ENCODE measurements around the gene PARK7. TPM values are rescaled to one million over a fixed set of nuclear protein-coding genes. Genes with fewer than 3 reads are reported as not detected.
A peak's percentile ranks its signal among the peaks of the same experiment; 100 is the strongest.

The PARK7 gene
- polyA plus RNA-seq, 2 of the 4 experiments (the other 2 are of a cell fraction): 372 to 446 TPM

- TF ChIP-seq EHMT2 (IDR thresholded peaks at IDR 0.05; ENCODE audit: low read depth): no peak
- no peak for TF ChIP-seq FOSB (CRISPR knock-in tag; IDR thresholded peaks at IDR 0.05)
- TF ChIP-seq JUN (IDR thresholded peaks at IDR 0.05): no peak
- no peak for TF ChIP-seq FOXS1 (CRISPR knock-in tag; IDR thresholded peaks at IDR 0.05)
- no peak for TF ChIP-seq RNF2 (IDR thresholded peaks at IDR 0.05; ENCODE audit: borderline replicate concordance, low read depth)
- no peak for TF ChIP-seq ZFP36 (IDR thresholded peaks at IDR 0.05; ENCODE audit: borderline replicate concordance, partially characterized antibody)
- no peak for TF ChIP-seq MAFK (IDR thresholded peaks at IDR 0.05; ENCODE audit: partially characterized antibody)
- no peak for TF ChIP-seq POLR2A (IDR thresholded peaks at IDR 0.05; ENCODE audit: low read length)
- no peak for TF ChIP-seq SMC3 (IDR thresholded peaks at IDR 0.05)
- TF ChIP-seq ATOH8 (CRISPR knock-in tag; IDR thresholded peaks at IDR 0.05; ENCODE audit: low read depth): no peak
- no peak for TF ChIP-seq CHD2 (IDR thresholded peaks at IDR 0.05; ENCODE audit: low read length, partially characterized antibody)
- TF ChIP-seq, protein P1, sequence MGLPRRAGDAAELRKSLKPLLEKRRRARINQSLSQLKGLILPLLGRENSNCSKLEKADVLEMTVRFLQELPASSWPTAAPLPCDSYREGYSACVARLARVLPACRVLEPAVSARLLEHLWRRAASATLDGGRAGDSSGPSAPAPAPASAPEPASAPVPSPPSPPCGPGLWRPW (IDR thresholded peaks at IDR 0.05): no peak
- no peak for TF ChIP-seq FOSL2 (IDR thresholded peaks at IDR 0.05)
- TF ChIP-seq FOSL2 (CRISPR knock-in tag; IDR thresholded peaks at IDR 0.05): no peak
- no peak for TF ChIP-seq RFX5 (IDR thresholded peaks at IDR 0.05)
- TF ChIP-seq HEYL (CRISPR knock-in tag; IDR thresholded peaks at IDR 0.05): no peak
- no peak for TF ChIP-seq HOXB5 (CRISPR knock-in tag; IDR thresholded peaks at IDR 0.05)
- TF ChIP-seq CBX2 (IDR thresholded peaks at IDR 0.05; ENCODE audit: borderline replicate concordance, low read depth): no peak
- TF ChIP-seq HOXA7 (CRISPR knock-in tag; IDR thresholded peaks at IDR 0.05): no peak
- no peak for TF ChIP-seq NPAS2 (CRISPR knock-in tag; IDR thresholded peaks at IDR 0.05; ENCODE audit: borderline replicate concordance)
- DNase-seq (ENCODE audit: low read depth in 1 of 2, low spot score in 1 of 2) (no peak), FAIRE-seq (no peak), ATAC-seq (no peak)
- Histone ChIP-seq H3K4me1 (peaks cover 10% of the 10 kb centered on the region; the same call in 1 of the 3 replicates), H3K27ac (peak overlapping the region; percentile 93 to 97), H3K9me3 (no peaks in the 10 kb centered on the region), H3K4me2 (peak overlapping the region; percentile 83), H3K4me3 (peak overlapping the region; percentile 96)
- WGBS (ENCODE audit: missing lambda C conversion rate): under 1% methylated on average over 3 of the region's 3 CpGs
- POLR2A ChIA-PET: interaction anchor here (0.6 to 1.0 kb wide), 4 partner anchors 12 to 41 kb away, joined by 3 to 8 read pairs (median 4); partner anchors contain the start of gene TNFRSF9
- CTCF ChIA-PET: interaction anchor here (0.6 kb wide), 1 partner anchor 13 kb away, joined by 3 read pairs; no protein-coding TSS in a partner anchor
Measured at GRCh38 chr1:7960867-7961215, 670 bp upstream of the PARK7 start.

- FAIRE-seq (no peak), ATAC-seq (peak; percentile 8 to 15; a peak in 4 of 6 replicates)
- CTCF ChIA-PET: no interaction called here
Measured at GRCh38 chr1:7962014-7962335, 464 bp downstream of the PARK7 start.

More at GRCh38 chr1:7962014-7962335, 464 bp downstream of the PARK7 start:
- Histone ChIP-seq H3K27ac (peak overlapping the region; percentile 91 to 99), H3K9me3 (no peaks in the 10 kb centered on the region), H3K4me3 (peak overlapping the region; percentile 96), H3K4me2 (peak overlapping the region; percentile 84), H3K4me1 (peaks cover 10% of the 10 kb centered on the region; the same call in 1 of the 3 replicates)
- 0% methylated on average over 7 of the region's 10 CpGs for WGBS (ENCODE audit: missing lambda C conversion rate)
- no peak for DNase-seq (ENCODE audit: low read depth in 1 of 2, low spot score in 1 of 2)
- POLR2A ChIA-PET: interaction anchor here (1.0 kb wide), 2 partner anchors 13 to 22 kb away, joined by 5 to 8 read pairs; partner anchors contain the start of gene TNFRSF9
- TF ChIP-seq, protein P2, sequence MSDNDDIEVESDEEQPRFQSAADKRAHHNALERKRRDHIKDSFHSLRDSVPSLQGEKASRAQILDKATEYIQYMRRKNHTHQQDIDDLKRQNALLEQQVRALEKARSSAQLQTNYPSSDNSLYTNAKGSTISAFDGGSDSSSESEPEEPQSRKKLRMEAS (IDR thresholded peaks at IDR 0.05): no peak
- no peak for TF ChIP-seq FOSL2 (IDR thresholded peaks at IDR 0.05)
- TF ChIP-seq FOSL2 (CRISPR knock-in tag; IDR thresholded peaks at IDR 0.05): no peak
- TF ChIP-seq TP53 (CRISPR knock-in tag; IDR thresholded peaks at IDR 0.05): no peak
- TF ChIP-seq ZNF302 (CRISPR knock-in tag; IDR thresholded peaks at IDR 0.05): no peak
- TF ChIP-seq RARB (CRISPR knock-in tag; IDR thresholded peaks at IDR 0.05): no peak
- no peak for TF ChIP-seq NFE2L2 (conservative IDR thresholded peaks at IDR 0.05; ENCODE audit: low read length)
- no peak for TF ChIP-seq ZC3H11A (IDR thresholded peaks at IDR 0.05)
- no peak for TF ChIP-seq ZFP36 (IDR thresholded peaks at IDR 0.05; ENCODE audit: borderline replicate concordance, partially characterized antibody)
- no peak for TF ChIP-seq HOXB13 (CRISPR knock-in tag; IDR thresholded peaks at IDR 0.05; ENCODE audit: low read depth)
- no peak for TF ChIP-seq FOSB (CRISPR knock-in tag; IDR thresholded peaks at IDR 0.05)
- TF ChIP-seq, protein P3, sequence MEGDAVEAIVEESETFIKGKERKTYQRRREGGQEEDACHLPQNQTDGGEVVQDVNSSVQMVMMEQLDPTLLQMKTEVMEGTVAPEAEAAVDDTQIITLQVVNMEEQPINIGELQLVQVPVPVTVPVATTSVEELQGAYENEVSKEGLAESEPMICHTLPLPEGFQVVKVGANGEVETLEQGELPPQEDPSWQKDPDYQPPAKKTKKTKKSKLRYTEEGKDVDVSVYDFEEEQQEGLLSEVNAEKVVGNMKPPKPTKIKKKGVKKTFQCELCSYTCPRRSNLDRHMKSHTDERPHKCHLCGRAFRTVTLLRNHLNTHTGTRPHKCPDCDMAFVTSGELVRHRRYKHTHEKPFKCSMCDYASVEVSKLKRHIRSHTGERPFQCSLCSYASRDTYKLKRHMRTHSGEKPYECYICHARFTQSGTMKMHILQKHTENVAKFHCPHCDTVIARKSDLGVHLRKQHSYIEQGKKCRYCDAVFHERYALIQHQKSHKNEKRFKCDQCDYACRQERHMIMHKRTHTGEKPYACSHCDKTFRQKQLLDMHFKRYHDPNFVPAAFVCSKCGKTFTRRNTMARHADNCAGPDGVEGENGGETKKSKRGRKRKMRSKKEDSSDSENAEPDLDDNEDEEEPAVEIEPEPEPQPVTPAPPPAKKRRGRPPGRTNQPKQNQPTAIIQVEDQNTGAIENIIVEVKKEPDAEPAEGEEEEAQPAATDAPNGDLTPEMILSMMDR (IDR thresholded peaks at IDR 0.05): no peak
- TF ChIP-seq, protein P4, sequence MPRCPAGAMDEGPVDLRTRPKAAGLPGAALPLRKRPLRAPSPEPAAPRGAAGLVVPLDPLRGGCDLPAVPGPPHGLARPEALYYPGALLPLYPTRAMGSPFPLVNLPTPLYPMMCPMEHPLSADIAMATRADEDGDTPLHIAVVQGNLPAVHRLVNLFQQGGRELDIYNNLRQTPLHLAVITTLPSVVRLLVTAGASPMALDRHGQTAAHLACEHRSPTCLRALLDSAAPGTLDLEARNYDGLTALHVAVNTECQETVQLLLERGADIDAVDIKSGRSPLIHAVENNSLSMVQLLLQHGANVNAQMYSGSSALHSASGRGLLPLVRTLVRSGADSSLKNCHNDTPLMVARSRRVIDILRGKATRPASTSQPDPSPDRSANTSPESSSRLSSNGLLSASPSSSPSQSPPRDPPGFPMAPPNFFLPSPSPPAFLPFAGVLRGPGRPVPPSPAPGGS (IDR thresholded peaks at IDR 0.05): no peak
- TF ChIP-seq MYC (IDR thresholded peaks at IDR 0.05; ENCODE audit: borderline replicate concordance, low read length): no peak
- TF ChIP-seq TFCP2L1 (CRISPR knock-in tag; IDR thresholded peaks at IDR 0.05): no peak
- no peak for TF ChIP-seq PBX3 (IDR thresholded peaks at IDR 0.05)
- TF ChIP-seq HDAC2 (IDR thresholded peaks at IDR 0.05): no peak
- no peak for TF ChIP-seq CEBPB (IDR thresholded peaks at IDR 0.05)

Measured in A549 (cell line).